ENCODE data around the gene SEC16A. TPM values are rescaled to one million over a fixed set of nuclear protein-coding genes. Genes with fewer than 3 reads are reported as not detected.

The SEC16A gene
- total RNA-seq, 1 experiment from 2014 or later: 56.4 TPM

GRCh38 chr9:136456258-136456657, 26.6 kb downstream of the SEC16A start:
- H3K9me3 ChIP-seq (ENCODE audit: control insufficient read depth, low read depth, low read length): no peaks in the 10 kb centered on the region
- H4K20me1 ChIP-seq (ENCODE audit: control insufficient read depth, insufficient read depth, insufficient read length): no peaks in the 10 kb centered on the region
- no peak overlapping the region for H3K4ac ChIP-seq (ENCODE audit: low read depth, low read length)
- H3K27ac ChIP-seq (ENCODE audit: insufficient read length, low read depth, low read length): no peak overlapping the region
- Mint-ChIP-seq H3K27me3 (ENCODE audit: low read depth) (no peaks in the 10 kb centered on the region), H3K36me3 (ENCODE audit: insufficient read depth in 1 of 3, low read depth in 3 of 3) (peaks cover 57 to 84% (median 82%) of the 10 kb centered on the region in 3 experiments; a peak in 6 of 7 replicates), H3K9me3 (no peaks in the 10 kb centered on the region), H3K27ac (no peak overlapping the region), H3K4me1 (no peaks in the 10 kb centered on the region), H3K4me3 (no peak overlapping the region)
- H3K18ac ChIP-seq (ENCODE audit: insufficient read length, low read depth, low read length): no peak overlapping the region
- no peaks in the 10 kb centered on the region for H3K79me1 ChIP-seq (ENCODE audit: insufficient read depth, low read depth, low read length, poor library complexity, severe bottlenecking)
- H4K5ac ChIP-seq (ENCODE audit: insufficient read length, low read depth, low read length): no peak overlapping the region
- H2BK12ac ChIP-seq (ENCODE audit: insufficient read length, low read depth, low read length): no peak overlapping the region
- H3K23me2 ChIP-seq (ENCODE audit: insufficient read length, low read depth, low read length, poor library complexity, severe bottlenecking): peaks cover 3% of the 10 kb centered on the region
- no peak overlapping the region for H4K91ac ChIP-seq (ENCODE audit: insufficient read length, low read depth, low read length)
- H2AFZ ChIP-seq (ENCODE audit: low read length): no peak overlapping the region
- WGBS (ENCODE audit: extremely low coverage, insufficient read length, low lambda C conversion rate): no CpG with 5 or more reads among the region's 9 CpGs
- no peak for DNase-seq
- no peak overlapping the region for H3K4me2 ChIP-seq (ENCODE audit: insufficient read depth, insufficient read length, low read length)
- no peak overlapping the region for H3T11ph ChIP-seq (ENCODE audit: low read length)
- no peak overlapping the region for H2AK5ac ChIP-seq (ENCODE audit: insufficient read length, low read length)
- H3K14ac ChIP-seq (ENCODE audit: insufficient read depth, low read length): no peak overlapping the region
- no peak overlapping the region for H3K9ac ChIP-seq (ENCODE audit: extremely low read depth, insufficient read length, low read length)
- no peaks in the 10 kb centered on the region for H3K79me2 ChIP-seq (ENCODE audit: insufficient read depth, low read length)
- H2BK120ac ChIP-seq (ENCODE audit: low read depth, low read length, poor library complexity, severe bottlenecking): no peak overlapping the region
- TF ChIP-seq CTCF (conservative IDR thresholded peaks at IDR 0.05): no peak
- no peak overlapping the region for H4K8ac ChIP-seq (replicated peaks; ENCODE audit: insufficient read length, low read depth, low read length)
- H3K27me3 ChIP-seq (ENCODE audit: insufficient read depth, low read length): no peaks in the 10 kb centered on the region
- H3K23ac ChIP-seq (ENCODE audit: insufficient read length, low read depth, low read length): no peak overlapping the region
- no peaks in the 10 kb centered on the region for H3K4me1 ChIP-seq (ENCODE audit: insufficient read depth, low read length)
- no peak overlapping the region for H2BK5ac ChIP-seq (ENCODE audit: insufficient read length, low read length)
- no peak overlapping the region for H2BK15ac ChIP-seq (ENCODE audit: low read depth, low read length)
- no peak overlapping the region for H3K56ac ChIP-seq (ENCODE audit: insufficient read length, low read depth, low read length)
- no peak overlapping the region for H2BK20ac ChIP-seq (ENCODE audit: low read depth, low read length, poor library complexity, severe bottlenecking)
